Left cardiac atrium (tissue), 4 donors: ENCODE results near the gene ANKRD28. TPM values are rescaled to one million over a fixed set of nuclear protein-coding genes. Genes with fewer than 3 reads are reported as not detected.

Source experiments
- ATAC-seq, 2 donors: fragments of 200-7000 bp; cut with Tn5 transposase; one replicate each; pipeline ENCODE4 v1.9.1; 2020; ENCODE audit warnings: mild to moderate bottlenecking in 2 of 2, moderate library complexity in 2 of 2
- DNase-seq: peaks from one replicate; pipeline ENCODE4 v3.0.0-alpha.2; 2020
- intact Hi-C, 2 donors: fragments of 100-400 bp; cut with DNase I; formaldehyde crosslinking; loops; one replicate each; pipeline versions ENCODE4 v1.14.1 to v1.15.1; 2022 to 2023
- total RNA-seq, 2 donors: library from RNA; stranded (reverse); fragmentation: NEBNext Ultra II Directional; extraction: Animal tissue kit (Norgen Biotek cat#: 25700); gene quantifications; one replicate each; pipeline ENCODE4 v1.2.1, GENCODE V29; 2021
- donor health status: DM: no; HTN: yes; CAD: no.
- donor health status: DM: no; HTN: yes; CAD: no; lungs with severe emphysema.
- donor health status: DM: yes; HTN: yes; CAD: no.
- donor health status: Dilated cardiomyopathy.

Gene ANKRD28
- total RNA-seq, 2 donors from 2014 or later = 11.1 to 13.0 TPM

DNA sequence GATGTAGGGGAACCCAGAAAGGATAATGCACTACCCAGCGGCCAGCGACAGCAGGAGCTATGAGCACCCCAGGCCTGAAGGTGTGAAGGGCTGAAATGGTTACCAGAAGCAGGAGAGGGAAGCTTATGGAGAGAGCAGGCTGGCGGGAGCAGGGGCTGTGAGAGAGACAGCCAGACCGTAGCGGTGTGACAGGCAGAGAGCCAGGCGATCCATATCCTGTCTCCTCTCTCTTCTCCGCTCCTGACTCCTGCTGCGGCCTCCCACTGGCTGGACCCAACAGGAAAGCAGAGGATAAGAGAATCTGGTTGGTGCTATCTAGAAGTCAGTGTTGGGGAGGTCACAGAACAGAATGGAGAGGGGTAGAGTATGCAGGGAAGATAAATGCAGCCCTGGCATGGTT, 146.4 kb downstream of the ANKRD28 start:
- ATAC-seq (no peak), DNase-seq (no peak)

DNA sequence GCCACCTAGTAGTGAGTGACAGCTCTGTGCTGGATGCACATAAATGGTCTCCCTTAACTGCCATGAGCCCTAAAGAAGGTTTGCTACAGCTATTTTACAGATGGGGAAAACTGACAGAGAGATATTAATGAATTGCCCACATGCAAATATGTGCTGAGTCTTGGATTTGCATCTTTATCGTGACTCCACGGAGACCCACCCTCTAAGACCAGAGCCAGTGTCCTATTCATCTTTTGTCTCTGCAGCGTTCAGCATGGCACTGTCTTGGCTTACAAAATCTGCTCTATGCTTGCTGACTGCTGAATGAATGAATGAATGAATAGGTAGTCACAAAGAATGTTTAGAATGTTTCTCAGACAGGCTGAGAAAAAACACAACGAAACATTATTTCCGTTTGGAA, 147.9 kb downstream of the ANKRD28 start:
- DNase-seq (no peak), ATAC-seq (no peak)
- intact Hi-C loops = no loop called here

More for the DNA sequence above, 146.4 kb downstream of the ANKRD28 start:
- intact Hi-C loops = no loop called here

DNA sequence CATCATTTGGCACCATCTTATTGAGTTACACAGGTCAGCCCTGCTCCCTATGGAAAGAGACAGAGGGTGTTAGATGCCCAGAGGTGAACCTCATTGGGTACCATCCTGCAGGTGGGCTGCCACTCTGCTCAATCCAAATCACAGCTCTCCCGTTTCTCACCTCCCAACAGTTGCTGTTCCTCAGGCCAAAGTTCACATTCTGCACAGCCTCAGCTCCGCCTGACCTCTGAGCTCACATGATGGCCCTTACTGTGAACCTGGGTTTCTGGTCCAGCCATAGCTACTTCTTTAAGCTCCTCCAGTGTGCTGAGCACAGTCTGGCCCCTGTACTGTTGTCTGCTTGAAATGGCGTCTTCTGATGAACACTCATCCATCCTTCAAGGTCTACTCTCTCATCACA, 148.4 kb downstream of the ANKRD28 start:
- intact Hi-C loops = no loop called here
- DNase-seq (no peak), ATAC-seq (no peak)

DNA sequence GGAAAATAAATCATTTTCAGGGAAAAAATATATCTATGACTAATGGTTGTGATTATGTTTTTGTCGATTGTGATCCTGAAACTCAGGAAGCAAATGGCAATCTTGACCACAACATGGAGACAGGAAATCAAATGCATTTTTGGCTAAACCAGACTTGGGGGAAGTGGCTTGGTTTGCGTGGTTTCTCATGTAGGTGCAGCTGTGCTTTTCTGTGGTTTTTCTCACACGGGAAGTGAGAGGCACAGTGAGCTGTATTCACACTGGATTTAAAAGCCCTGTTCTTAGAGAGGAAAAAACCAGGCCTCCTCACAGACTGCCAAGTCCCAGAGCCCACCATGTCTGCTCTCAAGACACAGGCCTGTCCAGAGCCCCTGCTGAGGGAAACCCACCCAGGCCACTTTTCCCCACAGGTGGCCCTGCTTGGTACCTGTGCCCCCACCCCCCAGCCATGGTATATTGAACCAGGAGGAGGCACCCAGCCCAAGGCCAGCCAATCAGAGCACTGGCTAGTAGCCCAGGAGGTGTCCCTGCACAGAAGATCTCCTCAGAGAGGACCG, 150.1 kb downstream of the ANKRD28 start:
- ATAC-seq (peak; percentile 43 to 48), DNase-seq (no peak)
- intact Hi-C loops = no loop called here

DNA sequence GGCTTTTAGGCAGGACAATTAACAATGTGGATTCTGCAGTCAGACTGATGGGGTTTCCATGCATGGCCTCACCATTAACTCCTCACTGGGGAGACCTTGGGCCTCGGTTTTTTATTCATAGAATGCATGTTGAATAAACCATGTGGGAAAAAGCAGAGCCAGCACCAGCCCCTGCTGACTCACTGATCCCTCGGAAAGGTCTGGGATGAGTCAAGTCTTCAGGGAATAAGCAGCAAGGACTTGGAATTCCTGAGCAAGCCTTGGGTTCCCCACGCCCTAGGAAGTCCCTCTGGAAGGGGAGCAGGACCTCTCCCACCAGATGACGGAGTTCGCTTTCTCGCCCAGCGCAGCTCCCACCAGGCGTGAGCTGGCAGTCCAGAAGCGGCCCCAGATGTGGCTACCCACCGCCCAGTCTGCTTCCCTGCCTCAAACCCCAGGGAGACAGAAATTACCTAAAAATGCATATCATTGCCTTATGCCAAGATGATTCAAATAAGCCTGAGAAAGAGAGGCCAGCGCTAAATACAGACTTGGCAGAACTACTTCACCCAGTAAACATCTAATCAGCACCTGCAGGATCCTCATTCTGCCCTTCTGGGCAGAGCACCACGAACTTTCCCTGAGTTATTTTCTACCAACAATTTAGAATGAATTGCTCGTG, 150.8 kb downstream of the ANKRD28 start:
- intact Hi-C loops = no loop called here
- peak; percentile 60 for DNase-seq
- ATAC-seq = peak; percentile 78 to 93

DNA sequence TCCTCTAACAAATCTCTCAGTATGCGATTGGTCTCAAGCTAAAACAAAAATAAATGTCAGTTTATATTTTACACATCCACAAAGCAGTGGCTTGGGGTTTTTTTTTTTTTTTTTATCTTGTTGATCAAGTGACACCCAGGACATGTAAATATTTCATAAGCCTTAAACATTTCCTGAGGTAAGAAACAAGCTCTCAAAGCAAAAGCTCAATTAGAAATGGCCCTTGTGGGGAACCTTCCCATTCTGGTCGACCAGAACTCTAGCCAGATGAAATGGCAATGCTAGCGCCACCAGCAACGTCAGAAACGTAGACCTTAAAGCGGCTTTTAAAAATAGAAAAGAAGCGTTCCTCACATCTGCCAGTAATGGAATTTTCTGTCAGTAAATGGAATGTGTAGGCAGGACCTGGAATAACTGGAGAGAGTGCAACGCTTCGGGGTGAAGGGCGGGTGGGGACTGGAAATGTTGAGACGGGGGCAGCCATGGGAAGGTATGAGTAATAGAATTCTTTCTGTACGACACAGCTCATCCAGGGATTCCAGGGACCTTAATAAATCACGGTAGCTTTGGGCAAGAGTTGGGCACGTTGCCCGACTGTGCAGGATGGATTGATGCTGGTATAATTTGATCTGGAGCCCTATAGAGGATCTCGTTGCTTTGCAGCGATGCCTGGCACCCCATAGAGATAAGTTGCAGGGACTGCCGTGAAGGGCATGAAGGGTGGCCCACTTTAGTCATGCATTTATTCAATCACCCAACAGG, 151.9 kb downstream of the ANKRD28 start:
- DNase-seq = no peak
- intact Hi-C loops = no loop called here

DNA sequence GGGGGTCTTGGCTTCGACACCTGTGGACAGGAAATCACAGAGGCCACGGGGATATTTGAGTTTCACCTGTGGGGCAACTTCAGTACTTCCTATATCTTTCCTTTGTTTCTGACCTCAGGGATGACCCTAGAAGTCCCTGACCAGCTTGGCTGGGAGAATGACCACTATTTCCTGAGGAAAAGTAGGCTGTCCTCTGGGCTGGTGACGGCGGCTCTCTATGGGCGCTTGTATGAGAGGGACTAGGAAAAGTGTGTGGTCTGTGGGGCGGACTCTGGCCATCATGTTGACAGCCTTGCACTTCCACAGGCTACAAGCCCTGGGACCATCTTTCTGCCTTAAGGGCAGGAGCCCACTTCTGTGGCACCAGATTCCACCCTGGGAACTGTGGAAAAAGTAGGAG, 152.5 kb downstream of the ANKRD28 start:
- DNase-seq (no peak), ATAC-seq (no peak)
- intact Hi-C loops = no loop called here

More for the DNA sequence above, 151.9 kb downstream of the ANKRD28 start:
- peak in 1 of 2 donors; percentile 56 for ATAC-seq

DNA sequence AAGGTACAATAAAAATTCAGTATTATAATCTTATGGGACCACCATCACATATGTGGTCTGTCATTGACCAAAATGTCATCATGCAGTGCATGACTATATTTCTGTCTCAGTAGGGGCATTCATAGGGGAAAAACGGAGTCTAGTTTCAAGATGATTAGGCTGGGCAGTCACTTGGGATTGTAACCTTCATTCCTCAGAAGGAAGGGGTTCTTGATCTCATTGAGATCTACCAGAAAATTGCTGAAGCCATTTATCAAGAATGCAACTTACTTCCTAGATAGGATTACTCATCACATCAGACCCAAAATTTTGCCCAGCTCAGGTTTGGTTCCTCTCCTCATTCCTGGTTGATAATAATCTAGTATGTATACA, 158.9 kb downstream of the ANKRD28 start:
- intact Hi-C loops = no loop called here
- ATAC-seq (no peak), DNase-seq (no peak)

DNA sequence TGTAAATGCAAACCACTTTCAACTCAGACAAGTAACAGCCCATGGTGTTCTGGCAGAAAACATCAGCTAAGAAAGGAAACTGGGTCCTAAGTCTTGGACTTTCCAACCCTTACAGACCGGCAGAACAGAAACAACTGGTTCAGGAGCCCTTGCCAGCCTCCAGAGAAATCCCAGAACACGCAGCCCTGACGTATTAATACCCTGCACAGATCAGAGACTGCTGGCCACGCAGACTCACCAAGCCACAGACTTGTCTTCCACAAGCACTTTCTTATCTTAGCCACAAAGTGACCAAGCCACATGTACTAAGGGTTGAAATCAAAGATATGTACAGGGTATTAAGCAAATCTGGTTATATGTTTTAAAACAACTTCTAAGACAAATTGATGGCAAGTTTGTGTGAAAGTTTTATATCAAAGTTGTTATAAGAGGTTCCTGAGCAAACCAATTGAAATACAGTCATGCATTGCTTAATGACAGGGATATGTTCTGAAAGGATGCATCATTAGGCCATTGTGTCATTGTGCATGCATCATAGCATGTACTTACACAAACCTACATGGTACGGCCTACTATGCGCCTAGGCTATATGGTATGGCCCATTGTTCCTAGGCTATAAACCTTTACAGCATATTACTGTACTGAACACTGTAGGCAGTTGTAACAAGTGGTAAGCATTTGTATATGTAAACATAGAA, 159.4 kb downstream of the ANKRD28 start:
- intact Hi-C loops = no loop called here
- no peak for DNase-seq
- ATAC-seq = no peak

DNA sequence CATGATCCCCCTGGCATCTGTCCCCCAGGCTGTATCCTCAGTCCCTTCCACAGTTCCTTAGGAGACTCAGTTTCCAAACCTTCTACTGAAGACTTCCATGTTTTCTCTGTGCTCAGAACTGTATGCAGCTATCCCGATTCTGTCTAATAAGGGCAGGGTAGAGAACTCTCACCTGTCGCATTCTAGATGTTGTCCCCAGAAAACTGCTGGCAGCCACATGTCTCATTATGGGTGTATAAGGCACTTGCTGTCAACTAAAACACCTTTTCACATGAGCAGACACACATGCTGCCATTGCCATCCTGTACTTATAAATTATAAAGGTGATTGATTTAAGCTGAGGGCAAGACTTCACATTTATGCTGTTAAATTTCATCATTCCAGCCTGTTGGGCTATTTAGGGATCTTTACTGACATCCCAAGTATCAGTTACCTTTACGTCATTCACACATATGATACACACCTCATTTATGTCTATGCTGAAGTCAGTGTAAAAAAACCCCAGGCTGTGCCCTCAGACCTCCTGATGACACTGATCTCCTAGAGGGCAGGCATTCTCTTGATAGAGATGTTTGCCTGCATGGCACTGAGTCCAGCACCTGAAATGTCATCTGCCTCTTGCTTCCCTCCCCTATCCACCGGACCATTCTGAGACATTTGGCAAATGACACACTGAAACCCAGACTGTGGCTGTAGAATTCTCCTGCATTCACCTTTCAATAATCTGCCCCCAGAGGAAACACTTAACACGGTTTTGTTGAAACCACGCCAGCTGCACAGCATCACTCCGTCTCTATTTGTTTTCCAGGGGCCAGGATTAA, 160.4 kb downstream of the ANKRD28 start:
- ATAC-seq = no peak
- no peak for DNase-seq
- intact Hi-C loops = no loop called here

DNA sequence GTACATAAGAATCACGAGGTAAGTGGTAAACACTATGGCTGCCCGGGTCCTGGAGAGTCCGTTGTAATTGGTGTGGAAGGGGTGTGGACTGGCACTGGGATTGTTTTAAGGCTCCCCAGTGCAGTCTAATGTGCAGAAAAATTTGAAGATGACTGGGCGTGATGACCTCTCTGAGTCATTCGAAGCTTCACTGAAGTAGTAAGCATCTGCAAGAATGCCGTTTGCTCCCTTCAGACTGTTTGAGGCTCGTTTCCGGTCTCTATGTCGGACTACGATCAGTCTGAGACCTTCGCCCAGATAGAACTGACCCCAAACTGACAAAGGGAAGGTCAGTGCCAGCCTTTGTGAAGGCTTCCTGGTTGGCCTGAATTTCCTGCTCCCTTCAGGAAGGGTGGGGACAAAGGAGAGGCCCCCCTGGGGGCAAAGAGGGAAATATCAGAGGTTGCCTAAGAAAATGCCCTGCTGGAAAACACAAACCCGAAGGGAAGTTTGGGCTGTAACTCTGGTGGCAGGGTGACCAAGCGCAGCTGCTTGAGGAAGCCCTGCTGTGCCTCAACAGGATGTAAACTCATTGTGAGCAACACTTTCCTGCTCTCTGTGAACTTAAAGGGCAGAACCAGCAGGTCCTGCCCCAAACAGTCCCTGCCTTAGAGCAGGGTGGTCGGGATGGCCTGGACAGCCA, 161.6 kb downstream of the ANKRD28 start:
- DNase-seq (peak; percentile 59), ATAC-seq (peak; percentile 60 to 74)
- intact Hi-C loops = no loop called here

DNA sequence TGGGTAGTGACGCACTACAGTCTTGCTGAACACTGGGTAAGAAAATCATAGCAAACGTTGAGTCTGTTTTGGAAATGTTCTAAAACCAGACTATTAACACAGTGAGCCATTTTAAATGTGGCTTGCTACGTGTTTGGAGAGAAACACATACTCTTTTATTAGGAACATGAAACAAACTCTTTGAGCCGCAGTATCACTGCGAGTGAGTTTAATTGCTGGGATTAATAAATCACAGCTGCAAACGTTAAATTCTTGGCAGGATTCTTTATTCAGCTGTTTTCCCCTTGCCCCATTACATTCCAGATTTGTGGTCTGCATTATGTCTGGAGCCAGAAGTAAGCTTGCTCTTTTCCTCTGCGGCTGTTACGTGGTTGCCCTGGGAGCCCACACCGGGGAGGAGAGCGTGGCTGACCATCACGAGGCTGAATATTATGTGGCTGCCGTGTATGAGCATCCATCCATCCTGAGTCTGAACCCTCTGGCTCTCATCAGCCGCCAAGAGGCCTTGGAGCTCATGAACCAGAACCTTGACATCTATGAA, 162.6 kb downstream of the ANKRD28 start:
- intact Hi-C loops = no loop called here
- DNase-seq (no peak), ATAC-seq (peak in 1 of 2 donors; percentile 50)

DNA sequence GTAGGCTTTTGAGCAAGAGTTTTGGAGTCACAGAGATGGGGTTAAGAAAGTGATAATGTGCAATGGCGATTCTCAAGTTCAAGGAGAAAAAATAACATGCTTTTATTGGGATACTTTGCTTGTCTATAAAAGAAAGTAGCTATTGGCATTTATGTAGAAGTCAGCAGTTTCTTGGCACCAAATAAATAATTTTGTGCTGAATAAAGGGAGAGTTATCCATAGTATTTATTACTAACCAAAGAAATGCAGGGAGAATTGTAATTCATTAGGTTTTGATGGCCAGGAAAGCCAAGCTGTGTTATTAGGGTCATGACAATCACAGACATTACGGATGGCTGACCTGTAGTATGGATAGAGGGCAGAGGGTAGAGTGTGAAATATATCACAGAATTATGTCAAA, 163.1 kb downstream of the ANKRD28 start:
- DNase-seq (no peak), ATAC-seq (no peak)
- intact Hi-C loops = loop anchor here in 1 of 2 donors (5.0 kb wide), 1 partner anchor 173 kb away; no protein-coding TSS in a partner anchor

DNA sequence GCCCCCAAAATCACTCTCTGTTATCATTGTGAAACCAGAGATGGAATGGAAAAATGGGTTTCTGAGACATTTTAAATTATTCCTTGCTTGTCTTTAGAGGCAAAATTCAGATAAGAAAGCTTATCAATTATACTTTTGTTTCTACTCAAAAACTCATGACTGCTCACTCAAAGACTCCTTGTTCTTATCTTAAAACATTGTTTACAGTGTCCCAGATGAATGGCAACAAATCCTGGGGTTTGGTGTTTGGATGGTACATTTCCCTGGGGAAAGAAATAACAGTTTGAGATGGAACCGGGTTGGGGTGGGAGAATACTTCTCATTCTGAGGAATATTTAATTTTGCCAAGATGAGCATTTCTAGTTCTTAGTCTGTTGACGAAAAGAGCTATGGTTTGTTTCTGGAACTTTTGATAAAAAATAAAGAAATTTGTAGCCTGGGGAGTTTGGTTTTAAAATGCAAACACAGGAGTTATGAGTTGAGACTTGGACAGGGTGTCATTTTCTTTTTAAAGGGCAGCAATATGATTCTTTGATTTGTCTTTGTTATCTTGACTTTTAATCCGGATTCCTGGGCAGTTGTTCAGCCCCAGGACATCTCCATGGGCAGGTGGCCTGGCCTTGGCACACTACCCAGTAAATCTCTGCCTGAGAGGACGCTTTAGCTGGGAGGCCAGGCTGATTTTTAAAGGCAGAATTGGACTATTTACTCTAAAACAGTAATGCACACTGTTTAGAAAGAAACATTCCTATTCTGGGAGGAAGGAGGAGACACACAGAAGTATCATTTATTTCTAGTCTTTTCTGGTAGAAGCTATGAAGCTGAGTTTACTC, 163.8 kb downstream of the ANKRD28 start:
- no peak for DNase-seq
- intact Hi-C loops = loop anchor here in 1 of 2 donors (5.0 kb wide), 1 partner anchor 173 kb away; no protein-coding TSS in a partner anchor
- ATAC-seq = no peak

DNA sequence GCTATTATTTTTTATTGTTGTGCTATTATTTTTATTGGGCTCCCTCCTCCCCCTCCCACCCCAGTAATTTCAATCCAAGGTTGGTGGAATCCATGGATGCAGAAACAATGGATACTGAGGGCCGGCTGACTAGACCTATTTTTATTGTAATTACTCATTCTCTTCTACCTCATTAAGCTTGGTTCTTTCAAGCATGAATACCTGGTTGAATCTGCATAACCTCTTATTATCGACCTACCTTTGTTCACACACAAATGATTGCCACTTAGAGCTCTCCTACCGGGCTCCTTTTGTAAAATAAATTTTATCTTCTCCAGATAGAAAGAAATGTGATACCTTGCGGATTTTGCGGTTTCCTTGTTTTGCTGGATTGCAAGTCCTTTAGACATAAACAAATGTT, 164.6 kb downstream of the ANKRD28 start:
- DNase-seq = no peak
- no peak for ATAC-seq
- intact Hi-C loops = loop anchor here in 1 of 2 donors (5.0 kb wide), 1 partner anchor 174 kb away; no protein-coding TSS in a partner anchor

DNA sequence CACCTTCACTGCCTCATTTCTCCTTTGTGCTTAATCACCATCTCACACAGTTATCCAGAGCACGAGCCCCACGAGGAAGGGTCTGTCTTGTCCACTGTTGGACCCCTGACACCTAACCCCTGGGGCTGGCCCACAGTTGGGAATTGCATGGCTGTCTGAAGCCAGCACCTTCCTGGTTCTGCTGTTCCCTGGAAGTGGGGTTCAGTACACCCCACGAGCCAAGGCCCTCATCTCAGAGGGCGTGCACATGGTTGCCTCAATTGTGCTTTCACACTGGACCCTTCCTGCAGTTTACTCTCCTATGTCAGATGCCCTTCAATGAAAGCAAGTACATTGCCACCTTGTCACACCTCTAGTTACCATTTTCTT, 165.6 kb downstream of the ANKRD28 start:
- intact Hi-C loops = loop anchor here in 1 of 2 donors (5.0 kb wide), 1 partner anchor 175 kb away; no protein-coding TSS in a partner anchor
- DNase-seq (no peak), ATAC-seq (no peak)
